HepG2 (cell line): ENCODE measurements around the gene BLVRA. TPM values are rescaled to one million over a fixed set of nuclear protein-coding genes. Genes with fewer than 3 reads are reported as not detected.

ENCODE experiments used
- ATAC-seq: fragments of 200-7000 bp; cut with Tn5 transposase; 3 replicates; pipeline ENCODE4 v1.9.1; 2020; ENCODE audit warnings: mild to moderate bottlenecking, moderate library complexity
- BruUV-seq: library from RNA; stranded (reverse); fragments of 400-500 nt; replicated peaks from 2 replicates; lab custom pipeline; 2021; lab: Mats Ljungman, UMichigan
- CTCF ChIA-PET: fragments of 300-600 bp; formaldehyde crosslinking; extraction: SDS; loops from one replicate; lab custom pipeline; 2021; ENCODE audit warnings: low total read pairs, inconsistent platforms, low intra/inter-chr PET ratio; lab: Yijun Ruan, JAX
- POLR2A ChIA-PET: fragments of 350-600 bp; sonication (Branson Sonifier 250); formaldehyde crosslinking; loops from one replicate; lab custom pipeline; 2020; ENCODE audit warnings: antibody characterized with exemption, inconsistent platforms; lab: Yijun Ruan, JAX
- DNase-seq: peaks from one replicate; pipeline ENCODE4 v3.0.0-alpha.2; 2015; ENCODE audit warnings: low spot score
- FAIRE-seq: peaks from 3 replicates; lab custom pipeline; 2011; peaks lifted over from hg19 to GRCh38; lab: Jason Lieb, UNC
- H2AFZ ChIP-seq: one replicate; pipeline ENCODE4 v1.6.1; 2011; ENCODE audit warnings: low read length, inconsistent platforms
- H3K27ac ChIP-seq: fragments of 300-600 bp; 3 replicates; pipeline ENCODE4 v1.8.0; 2011; ENCODE audit warnings: mixed run types, mild to moderate bottlenecking, mixed read lengths, low read length, inconsistent platforms; ENCODE audit not compliant: insufficient read depth; ENCODE audit errors: extremely low read length
- H3K27me3 ChIP-seq, 2 experiments: fragments of 200-600 bp in 1 of 2; 2 replicates in 1 of 2; 3 replicates in 1 of 2; pipeline versions ENCODE4 v1.6.0 to v1.8.0; 2011; ENCODE audit warnings: low read length in 2 of 2, mild to moderate bottlenecking in 2 of 2, moderate library complexity in 2 of 2, inconsistent platforms in 1 of 2; ENCODE audit not compliant: insufficient read depth in 2 of 2, control insufficient read depth in 1 of 2
- H3K36me3 ChIP-seq, 2 experiments: fragments of 200-600 bp in 1 of 2; replicated peaks in 1 of 2; 2 replicates in 1 of 2; 3 replicates in 1 of 2; pipeline versions ENCODE4 v1.5.1 to v1.8.0; 2011; ENCODE audit warnings: low read length in 2 of 2, inconsistent platforms in 1 of 2; ENCODE audit not compliant: insufficient read depth in 2 of 2, control insufficient read depth in 1 of 2
- H3K4me1 ChIP-seq: 2 replicates; pipeline ENCODE4 v1.5.1; 2012; ENCODE audit warnings: low read length, inconsistent platforms; ENCODE audit not compliant: insufficient read depth
- H3K4me2 ChIP-seq: 2 replicates; pipeline ENCODE4 v1.6.0; 2011; ENCODE audit warnings: low read depth, low read length, inconsistent platforms
- H3K4me3 ChIP-seq, 3 experiments: fragments of 200-600 bp in 1 of 3; sonication (generic), shearing (Covaris generic) in 1 of 3; replicated peaks in 1 of 3; 2 replicates each; pipeline ENCODE4 v1.5.1; 2011 to 2016; ENCODE audit warnings: low read length in 3 of 3, inconsistent platforms in 2 of 3, low read depth in 2 of 3, mild to moderate bottlenecking in 2 of 3, control low read depth in 1 of 3, mixed read lengths in 1 of 3; ENCODE audit not compliant: insufficient read depth in 1 of 3
- H3K79me2 ChIP-seq: one replicate; pipeline ENCODE4 v1.6.1; 2011; ENCODE audit warnings: low read length, inconsistent platforms; ENCODE audit not compliant: insufficient read depth
- H3K9ac ChIP-seq: 2 replicates; pipeline ENCODE4 v1.6.0; 2011; ENCODE audit warnings: mild to moderate bottlenecking, low read depth, low read length, inconsistent platforms; ENCODE audit not compliant: insufficient read depth
- H3K9me3 ChIP-seq: 2 replicates; pipeline ENCODE4 v1.5.1; 2012; ENCODE audit warnings: mild to moderate bottlenecking, low read length
- H4K20me1 ChIP-seq: 2 replicates; pipeline ENCODE4 v1.6.0; 2011; ENCODE audit warnings: inconsistent platforms, mild to moderate bottlenecking, low read length, moderate library complexity; ENCODE audit not compliant: insufficient read depth
- GABPA ChIP-seq, 2 experiments: IDR thresholded peaks; 2 replicates each; pipeline ENCODE4 v1.6.1; 2011 to 2016; ENCODE audit warnings: low read depth in 2 of 2, low read length in 1 of 2, missing biosample characterization in 1 of 2, missing genetic modification characterization in 1 of 2
- JUND ChIP-seq: sonication (generic); formaldehyde crosslinking; IDR thresholded peaks from 2 replicates; pipeline ENCODE4 v1.8.0; 2022; ENCODE audit warnings: mild to moderate bottlenecking, missing genetic modification reagents
- PAX8 ChIP-seq: sonication (generic); formaldehyde crosslinking; IDR thresholded peaks from 2 replicates; pipeline ENCODE4 v1.8.0; 2022; ENCODE audit warnings: mild to moderate bottlenecking, missing genetic modification reagents, borderline replicate concordance
- PHF20 ChIP-seq: sonication (generic); formaldehyde crosslinking; IDR thresholded peaks from 2 replicates; pipeline ENCODE4 v1.5.0; 2020; ENCODE audit warnings: mild to moderate bottlenecking, missing genetic modification reagents
- PHF21A ChIP-seq: sonication (generic); formaldehyde crosslinking; IDR thresholded peaks from 2 replicates; pipeline ENCODE4 v1.5.0; 2020; ENCODE audit warnings: mild to moderate bottlenecking, missing genetic modification reagents
- TEAD3 ChIP-seq: optimal IDR thresholded peaks from 2 replicates; pipeline ENCODE3; 2016; ENCODE audit warnings: borderline replicate concordance
- ZFY ChIP-seq: sonication (generic); formaldehyde crosslinking; IDR thresholded peaks from 2 replicates; pipeline ENCODE4 v1.4.0; 2020; ENCODE audit warnings: missing genetic modification reagents
- ZNF431 ChIP-seq: sonication (generic); formaldehyde crosslinking; IDR thresholded peaks from 2 replicates; pipeline ENCODE4 v1.9.0; 2022; ENCODE audit warnings: missing genetic modification reagents, low read depth, mild to moderate bottlenecking, borderline replicate concordance
- ZNF761 ChIP-seq: sonication (generic); formaldehyde crosslinking; conservative IDR thresholded peaks from 2 replicates; pipeline ENCODE4 v1.4.0; 2020; ENCODE audit warnings: mild to moderate bottlenecking, missing genetic modification reagents
- ZNF83 ChIP-seq: sonication (generic); formaldehyde crosslinking; IDR thresholded peaks from 2 replicates; pipeline ENCODE4 v1.4.0; 2020; ENCODE audit warnings: missing genetic modification reagents, mild to moderate bottlenecking, borderline replicate concordance
- WGBS: methylation state at CpG from one replicate; pipeline ENCODE4 v1.1.6; 2017; ENCODE audit warnings: low lambda C conversion rate; 5-methylcytosine and 5-hydroxymethylcytosine counted together
- in situ Hi-C: cut with HindIII; loops from 2 replicates; pipeline ENCODE4 v1.10.0; 2017; ENCODE audit warnings: low pct_unique_long_range_greater_than_20kb; ENCODE audit not compliant: extremely low pct_ligation_motif_present
- intact Hi-C: fragments of 100-400 bp; cut with micrococcal nuclease; formaldehyde crosslinking; loops from one replicate; pipeline ENCODE4 v1.10.0; 2022; ENCODE audit not compliant: unreplicated experiment
- polyA plus RNA-seq, 8 experiments: library from polyadenylated mRNA; depleted of rRNA in 3 of 8; stranded (reverse) in 7 of 8; unstranded in 1 of 8; fragments of >200 nt; fragmentation: Illumina TruSeq in 4 of 8; extraction: Trizol in 4 of 8; gene quantifications; 2 replicates each; pipeline versions ENCODE4 v1.2.1 to v1.2.3, GENCODE V29; 2011 to 2016; ENCODE audit warnings: low read depth in 4 of 8, missing spikeins in 1 of 8, mixed read lengths in 1 of 8; ENCODE audit not compliant: insufficient read depth in 1 of 8
- total RNA-seq, 5 experiments: library from RNA; depleted of rRNA; stranded (reverse); fragments of >200 nt; fragmentation: Illumina TruSeq; extraction: Trizol; gene quantifications; 2 replicates each; pipeline ENCODE4 v1.2.3, GENCODE V29; 2016; ENCODE audit warnings: low read depth in 1 of 5
- TF ChIP-seq, protein P1 (sequence below): sonication (generic); formaldehyde crosslinking; IDR thresholded peaks from 2 replicates; pipeline ENCODE4 v1.8.1; 2023; ENCODE audit warnings: mild to moderate bottlenecking, moderate library complexity, missing genetic modification reagents
- TF ChIP-seq, protein P2 (sequence below): sonication (generic); formaldehyde crosslinking; IDR thresholded peaks from 2 replicates; pipeline ENCODE4 v1.8.0; 2022; ENCODE audit warnings: low read depth, missing genetic modification reagents

Gene BLVRA
- total and polyA plus RNA-seq, 2 of the 13 experiments (the other 11 are each of a cell fraction or from before 2014, with no cell fraction given), result 39.2 to 64.2 TPM

DNA sequence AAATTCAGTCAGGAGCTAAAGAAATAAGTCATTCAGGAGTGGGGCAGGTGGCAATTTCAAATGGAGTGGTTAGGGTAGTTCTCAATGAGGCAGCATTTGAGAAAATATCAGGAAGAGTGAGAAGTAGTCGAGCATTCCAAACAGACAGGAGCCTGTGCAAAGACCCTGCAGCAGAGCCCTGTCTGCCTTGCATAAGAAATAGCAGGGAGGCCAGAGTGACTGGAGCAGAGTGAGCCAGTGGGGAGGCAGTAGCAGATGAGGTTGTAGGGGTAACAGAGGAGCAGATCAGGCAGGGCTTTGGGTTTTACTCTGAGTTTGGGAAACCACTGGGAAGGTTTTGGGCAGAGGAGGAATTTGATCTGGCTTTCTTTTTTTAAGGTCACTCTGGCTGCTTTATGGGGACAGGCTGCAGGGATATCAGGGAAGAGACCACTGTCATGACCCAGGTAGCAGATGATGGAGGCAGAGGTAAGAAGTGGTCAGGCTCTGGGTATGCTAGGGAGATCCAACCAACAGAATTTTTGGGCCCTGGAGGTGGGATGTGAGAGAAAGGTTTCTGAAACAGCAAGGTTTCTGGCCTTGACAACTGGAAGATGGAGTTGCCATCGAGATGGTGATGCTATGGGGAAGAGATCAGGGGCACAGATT lies 1.3 kb upstream of the BLVRA start:
- H4K20me1 ChIP-seq, result no peaks in the 10 kb centered on the region
- TF ChIP-seq TEAD3 (CRISPR knock-in tag), result peak; percentile 10
- TF ChIP-seq, protein P1, sequence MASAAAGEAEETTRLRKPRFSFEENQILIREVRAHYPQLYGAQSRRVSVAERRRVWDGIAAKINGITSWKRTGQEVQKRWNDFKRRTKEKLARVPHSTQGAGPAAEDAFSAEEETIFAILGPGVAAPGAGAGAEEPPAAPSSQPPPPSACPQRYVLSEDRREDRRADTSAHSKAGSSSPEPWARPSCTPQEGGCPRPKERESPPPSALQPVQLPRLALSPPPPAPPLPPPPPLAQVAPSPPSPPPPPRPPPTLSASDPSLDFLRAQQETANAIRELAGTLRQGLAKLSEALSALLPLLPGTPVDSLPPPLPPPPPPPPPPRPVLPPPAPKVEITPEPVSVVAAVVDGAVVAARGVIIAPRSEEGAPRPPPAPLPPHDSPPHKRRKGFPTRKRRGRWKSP (CRISPR knock-in tag), result no peak
- no peak for DNase-seq
- peak overlapping the region; percentile 89 for H3K4me2 ChIP-seq
- CTCF ChIA-PET, result no interaction called here
- no peaks in the 10 kb centered on the region for H3K9me3 ChIP-seq
- in situ Hi-C loops, result no loop called here
- no peaks in the 10 kb centered on the region; a peak in 1 of 5 replicates for H3K27me3 ChIP-seq
- POLR2A ChIA-PET, result interaction anchor here (1.3 to 2.9 kb wide), 6 partner anchors 7 to 175 kb away, joined by 3 to 28 read pairs (median 14); partner anchors contain the start of gene STK17A
- peak; percentile 31 for ATAC-seq
- H3K27ac ChIP-seq, result no peak overlapping the region
- FAIRE-seq, result no peak
- H2AFZ ChIP-seq, result peak overlapping the region; percentile 52
- WGBS, result 25% methylated on average over 2 of the region's 2 CpGs
- H3K79me2 ChIP-seq, result peaks cover 18% of the 10 kb centered on the region
- H3K36me3 ChIP-seq, result no peaks in the 10 kb centered on the region
- peak overlapping the region in 2 of 3 experiments; percentile 82 to 91; a peak in 3 of 6 replicates for H3K4me3 ChIP-seq
- BruUV-seq, result no TSS peak
- intact Hi-C loops, result loop anchor here (5.0 kb wide), 1 partner anchor 55 kb away; no protein-coding TSS in a partner anchor
- H3K4me1 ChIP-seq, result peaks cover 47% of the 10 kb centered on the region
- H3K9ac ChIP-seq, result peak overlapping the region; percentile 83

DNA sequence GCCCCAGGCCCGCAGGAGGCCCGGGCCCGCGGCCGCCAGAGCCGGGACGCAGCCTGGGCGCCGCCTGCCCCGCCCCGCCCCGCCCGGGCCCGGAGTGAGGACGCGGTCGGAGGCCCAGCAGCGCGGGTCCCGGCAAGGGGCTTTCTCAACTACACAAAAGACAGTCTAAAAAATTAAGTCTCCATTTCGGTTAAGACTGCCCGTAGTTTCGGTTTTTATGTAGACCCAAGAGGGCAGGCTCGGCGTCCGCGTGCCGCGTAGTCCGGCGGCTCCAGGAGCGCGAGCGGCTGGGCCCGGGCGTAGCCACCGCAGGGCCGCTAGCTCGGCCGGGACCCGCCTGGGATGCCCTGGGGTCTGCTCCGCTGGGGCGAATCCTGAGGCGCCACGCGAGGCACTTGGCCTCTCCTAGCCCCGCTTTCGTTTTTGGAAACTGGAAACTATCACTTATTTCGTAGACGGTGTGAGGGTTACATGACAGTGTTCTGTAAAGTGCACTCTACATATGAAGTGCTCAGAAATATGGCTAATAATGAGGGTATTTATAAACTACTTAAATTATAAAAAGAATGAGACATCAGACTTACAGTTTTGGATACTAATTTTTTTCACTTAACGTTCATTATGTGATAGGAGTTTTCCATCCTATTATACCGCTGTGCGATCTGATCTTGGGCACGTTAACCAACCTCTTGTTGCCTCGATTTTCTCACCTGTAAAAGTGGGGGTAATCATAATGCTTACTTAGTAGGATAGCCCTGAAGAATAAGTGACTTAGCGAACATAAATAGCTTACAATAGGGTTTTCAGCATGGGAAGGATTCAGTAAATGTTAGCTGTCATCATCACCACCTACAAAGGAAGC lies 573 bp downstream of the BLVRA start:
- H3K4me1 ChIP-seq, result peaks cover 66% of the 10 kb centered on the region
- intact Hi-C loops (loop anchor here (2.0 to 5.0 kb wide), 2 partner anchors 28 to 53 kb away; no protein-coding TSS in a partner anchor), in situ Hi-C loops (no loop called here)
- no peak for DNase-seq
- H3K4me3 ChIP-seq, result peak overlapping the region; percentile 75 to 91 (median 82)
- no peak overlapping the region for H2AFZ ChIP-seq
- BruUV-seq, result TSS peak; percentile 55
- ATAC-seq, result peak; percentile 77
- H3K4me2 ChIP-seq, result peak overlapping the region; percentile 89
- H3K27ac ChIP-seq, result peak overlapping the region; percentile 60
- peak overlapping the region; percentile 83 for H3K9ac ChIP-seq
- ChIA-PET POLR2A (interaction anchor here (1.3 to 2.9 kb wide), 7 partner anchors 9 to 177 kb away, joined by 3 to 28 read pairs (median 12); partner anchors contain the start of genes COA1 and STK17A), CTCF (no interaction called here)
- no peaks in the 10 kb centered on the region for H3K36me3 ChIP-seq
- WGBS, result 9% methylated on average over 14 of the region's 56 CpGs
- H3K27me3 ChIP-seq, result no peaks in the 10 kb centered on the region; a peak in 1 of 5 replicates
- H3K79me2 ChIP-seq, result peaks cover 26% of the 10 kb centered on the region
- no peaks in the 10 kb centered on the region for H3K9me3 ChIP-seq
- no peaks in the 10 kb centered on the region for H4K20me1 ChIP-seq
- FAIRE-seq, result no peak
- TF ChIP-seq PAX8 (CRISPR knock-in tag), result no peak
- TF ChIP-seq JUND, result 0 out of 2 replicates have a peak, but pooled peaks have one; percentile 22
- TF ChIP-seq GABPA (IDR thresholded peaks at IDR 0.05; ENCODE audit: low read depth, low read length), result no peak
- no peak for TF ChIP-seq GABPA (CRISPR knock-in tag; IDR thresholded peaks at IDR 0.05; ENCODE audit: low read depth)
- TF ChIP-seq, protein P2, sequence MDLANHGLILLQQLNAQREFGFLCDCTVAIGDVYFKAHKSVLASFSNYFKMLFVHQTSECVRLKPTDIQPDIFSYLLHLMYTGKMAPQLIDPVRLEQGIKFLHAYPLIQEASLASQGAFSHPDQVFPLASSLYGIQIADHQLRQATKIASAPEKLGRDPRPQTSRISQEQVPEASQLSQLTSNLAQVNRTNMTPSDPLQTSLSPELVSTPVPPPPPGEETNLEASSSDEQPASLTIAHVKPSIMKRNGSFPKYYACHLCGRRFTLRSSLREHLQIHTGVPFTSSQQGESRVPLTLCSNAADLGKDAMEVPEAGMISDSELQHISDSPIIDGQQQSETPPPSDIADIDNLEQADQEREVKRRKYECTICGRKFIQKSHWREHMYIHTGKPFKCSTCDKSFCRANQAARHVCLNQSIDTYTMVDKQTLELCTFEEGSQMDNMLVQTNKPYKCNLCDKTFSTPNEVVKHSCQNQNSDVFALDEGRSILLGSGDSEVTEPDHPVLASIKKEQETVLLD (CRISPR knock-in tag), result peak; percentile 1; the same call in 1 of the 2 replicates
- peak; percentile 6; the same call in 1 of the 2 replicates for TF ChIP-seq ZNF431 (CRISPR knock-in tag)
- 0 out of 2 replicates have a peak, but pooled peaks have one; percentile 8 for TF ChIP-seq PHF20 (CRISPR knock-in tag)
- TF ChIP-seq ZNF83 (CRISPR knock-in tag), result 0 out of 2 replicates have a peak, but pooled peaks have one; percentile 27
- TF ChIP-seq PHF21A, result 0 out of 2 replicates have a peak, but pooled peaks have one; percentile 30
- TF ChIP-seq ZNF761 (CRISPR knock-in tag), result 0 out of 2 replicates have a peak, but pooled peaks have one; percentile 2
- TF ChIP-seq ZFY (CRISPR knock-in tag), result peak; percentile 74
